ENCODE data around the gene OMP.
"Not testable (repeated sequence)": the region's sequence is repeated elsewhere in the genome, so short reads cannot be mapped to it uniquely, and the experiment has no call there.

The OMP gene

GRCh38 chr11:77088236-77089003 lies 14.2 kb upstream of the OMP start:
- DNase-seq: no peak

GRCh38 chr11:77089004-77089545 lies 13.6 kb upstream of the OMP start:
- no peak for DNase-seq

GRCh38 chr11:77090046-77090372 lies 12.6 kb upstream of the OMP start:
- no peak for DNase-seq

GRCh38 chr11:77090373-77091111 lies 12.1 kb upstream of the OMP start:
- DNase-seq: no peak

GRCh38 chr11:77091146-77091940 lies 11.3 kb upstream of the OMP start:
- peak; percentile 72 for DNase-seq

GRCh38 chr11:77092382-77092781 lies 10.3 kb upstream of the OMP start:
- DNase-seq: no peak

GRCh38 chr11:77093056-77093891 lies 9.4 kb upstream of the OMP start:
- no peak for DNase-seq

- no peak for DNase-seq
Measured at GRCh38 chr11:77093987-77094840, 8.4 kb upstream of the OMP start.

- no peak for DNase-seq
Measured at GRCh38 chr11:77094841-77095365, 7.7 kb upstream of the OMP start.

- DNase-seq: no peak
Measured at GRCh38 chr11:77095551-77096490, 6.8 kb upstream of the OMP start.

- no peak for DNase-seq
Measured at GRCh38 chr11:77096591-77097019, 6.0 kb upstream of the OMP start.

- DNase-seq: not testable (repeated sequence)
Measured at GRCh38 chr11:77097180-77097579, 5.5 kb upstream of the OMP start.

GRCh38 chr11:77100166-77101042 lies 2.2 kb upstream of the OMP start:
- DNase-seq: no peak

- no peak for DNase-seq
Measured at GRCh38 chr11:77101043-77101537, 1.6 kb upstream of the OMP start.

- no peak for DNase-seq
Measured at GRCh38 chr11:77103319-77103718, 679 bp downstream of the OMP start.

GRCh38 chr11:77104727-77105126 lies 2.1 kb downstream of the OMP start:
- DNase-seq: no peak

GRCh38 chr11:77106321-77106720 lies 3.7 kb downstream of the OMP start:
- no peak for DNase-seq

GRCh38 chr11:77106759-77107158 lies 4.1 kb downstream of the OMP start:
- DNase-seq: no peak

- no peak for DNase-seq
Measured at GRCh38 chr11:77107950-77108349, 5.3 kb downstream of the OMP start.

Measured in retina (tissue), 1 donor.